Measurements from ENCODE around the gene TUT1.

DNA sequence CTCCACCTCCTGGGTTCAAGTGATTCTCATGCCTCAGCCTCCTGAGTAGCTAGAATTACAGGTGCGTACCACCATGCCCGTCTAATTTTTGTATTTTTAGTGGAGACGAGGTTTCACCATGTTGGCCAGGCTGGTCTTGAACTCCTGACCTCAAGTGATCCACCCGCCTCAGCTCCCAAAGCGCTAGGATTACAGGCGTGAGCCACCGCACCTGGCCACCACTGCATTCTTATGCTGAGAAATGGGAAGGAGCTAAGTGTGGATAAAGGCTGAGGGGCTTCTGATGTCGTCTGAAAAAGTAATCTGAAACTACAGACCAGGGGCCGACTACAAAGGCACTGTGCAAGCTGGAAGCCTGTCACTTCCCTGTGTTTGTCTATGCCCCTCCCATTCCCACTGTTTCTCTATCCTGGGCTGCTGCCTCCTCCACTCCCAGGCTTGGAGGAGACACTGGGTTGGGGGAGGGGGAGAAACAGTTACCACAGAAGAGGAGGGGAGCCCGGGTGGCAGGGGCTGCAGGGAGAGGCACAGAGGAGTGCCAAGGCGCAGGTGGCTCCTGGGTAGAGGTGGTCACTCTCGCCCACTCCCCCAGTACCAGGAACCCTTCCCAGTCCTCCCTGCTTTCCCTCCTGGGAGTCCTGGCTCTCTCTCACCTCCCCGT lies 13.3 kb upstream of the TUT1 start:
- no peak for TF ChIP-seq GATA3 (IDR thresholded peaks at IDR 0.05; ENCODE audit: low read depth, low read length)
- no peak for TF ChIP-seq GATA2 (IDR thresholded peaks at IDR 0.05; ENCODE audit: low read depth, low read length)

All from SH-SY5Y (cell line).